Brain microvascular endothelial cell (primary cell): ENCODE results near the gene SP7.

Experiments
- DNase-seq: peaks from one replicate; pipeline ENCODE4 v3.0.0-alpha.2; 2020
- H3K27ac ChIP-seq: fragments of 250-450 bp; sonication (Bioruptor Pico); 2 replicates; pipeline ENCODE4 v1.5.1; 2020; ENCODE audit warnings: mild to moderate bottlenecking, moderate library complexity
- H3K27me3 ChIP-seq: fragments of 250-450 bp; sonication (Bioruptor Pico); replicated peaks from 2 replicates; pipeline ENCODE4 v1.5.1; 2020; ENCODE audit warnings: mild to moderate bottlenecking
- H3K36me3 ChIP-seq: fragments of 250-450 bp; sonication (Bioruptor Pico); replicated peaks from 2 replicates; pipeline ENCODE4 v1.5.1; 2020; ENCODE audit warnings: mild to moderate bottlenecking
- H3K4me3 ChIP-seq: 2 replicates; pipeline ENCODE4 v1.5.1; 2011; ENCODE audit warnings: low read depth, mild to moderate bottlenecking, control low read depth, low read length, moderate library complexity
- in situ Hi-C: cut with HindIII; loops from 2 replicates; pipeline ENCODE4 v1.10.0; 2017; ENCODE audit warnings: low sequenced_read_pairs, low pct_ligation_motif_present
- TF ChIP-seq, protein P1 (sequence below): IDR thresholded peaks from 2 replicates; pipeline ENCODE4 v1.5.1; 2011; ENCODE audit warnings: low read depth, mild to moderate bottlenecking, moderate library complexity, low read length, control low read depth, inconsistent platforms; ENCODE audit errors: missing control alignments

The SP7 gene

GRCh38 chr12:53327435-53328042 is 8.6 kb downstream of the SP7 start:
- Histone ChIP-seq H3K27me3 (peaks cover 2% of the 10 kb centered on the region), H3K27ac (no peak overlapping the region), H3K36me3 (no peaks in the 10 kb centered on the region), H3K4me3 (no peak overlapping the region)
- in situ Hi-C loops, result no loop called here
- TF ChIP-seq, protein P1, sequence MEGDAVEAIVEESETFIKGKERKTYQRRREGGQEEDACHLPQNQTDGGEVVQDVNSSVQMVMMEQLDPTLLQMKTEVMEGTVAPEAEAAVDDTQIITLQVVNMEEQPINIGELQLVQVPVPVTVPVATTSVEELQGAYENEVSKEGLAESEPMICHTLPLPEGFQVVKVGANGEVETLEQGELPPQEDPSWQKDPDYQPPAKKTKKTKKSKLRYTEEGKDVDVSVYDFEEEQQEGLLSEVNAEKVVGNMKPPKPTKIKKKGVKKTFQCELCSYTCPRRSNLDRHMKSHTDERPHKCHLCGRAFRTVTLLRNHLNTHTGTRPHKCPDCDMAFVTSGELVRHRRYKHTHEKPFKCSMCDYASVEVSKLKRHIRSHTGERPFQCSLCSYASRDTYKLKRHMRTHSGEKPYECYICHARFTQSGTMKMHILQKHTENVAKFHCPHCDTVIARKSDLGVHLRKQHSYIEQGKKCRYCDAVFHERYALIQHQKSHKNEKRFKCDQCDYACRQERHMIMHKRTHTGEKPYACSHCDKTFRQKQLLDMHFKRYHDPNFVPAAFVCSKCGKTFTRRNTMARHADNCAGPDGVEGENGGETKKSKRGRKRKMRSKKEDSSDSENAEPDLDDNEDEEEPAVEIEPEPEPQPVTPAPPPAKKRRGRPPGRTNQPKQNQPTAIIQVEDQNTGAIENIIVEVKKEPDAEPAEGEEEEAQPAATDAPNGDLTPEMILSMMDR, result peak; percentile 56
- no peak for DNase-seq

DNA sequence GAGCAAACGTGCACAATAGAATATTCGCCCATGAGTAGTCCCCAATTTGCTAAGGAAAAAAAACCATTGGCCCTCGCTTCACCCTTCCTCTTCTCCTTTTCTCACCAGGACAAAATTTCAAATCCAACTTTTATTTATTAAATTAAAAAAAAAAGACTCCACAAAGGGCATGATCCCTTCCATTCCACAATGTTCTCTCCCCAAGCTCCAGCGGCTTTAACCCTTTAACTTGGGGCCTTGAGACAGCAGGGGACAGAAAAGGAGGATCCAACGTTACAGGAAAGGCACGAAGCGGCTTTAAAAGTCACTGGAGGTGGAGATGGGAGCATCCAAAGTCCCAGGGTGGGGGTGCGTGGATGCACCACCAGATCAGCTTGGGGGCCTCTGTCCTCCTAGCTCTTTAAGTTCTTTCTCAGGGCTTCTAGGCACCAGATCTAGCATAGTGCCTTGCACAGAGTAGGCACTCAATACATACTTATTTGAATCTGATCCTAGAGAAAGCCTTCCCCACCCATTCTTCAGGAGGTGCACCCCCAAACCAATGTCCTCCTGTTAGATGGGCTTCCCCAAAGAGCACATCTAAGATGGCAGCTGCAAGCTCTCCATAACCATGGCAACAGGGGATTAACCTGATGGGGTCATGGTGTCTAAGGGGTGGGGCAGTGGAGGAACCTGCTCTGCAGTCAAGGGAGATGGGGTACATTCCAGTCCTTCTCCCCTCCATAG is 9.5 kb downstream of the SP7 start:
- H3K27me3 ChIP-seq, result no peaks in the 10 kb centered on the region
- TF ChIP-seq, protein P1, result no peak
- no peak overlapping the region for H3K27ac ChIP-seq
- DNase-seq, result no peak
- no peaks in the 10 kb centered on the region for H3K36me3 ChIP-seq
- in situ Hi-C loops, result no loop called here
- H3K4me3 ChIP-seq, result no peak overlapping the region

DNA sequence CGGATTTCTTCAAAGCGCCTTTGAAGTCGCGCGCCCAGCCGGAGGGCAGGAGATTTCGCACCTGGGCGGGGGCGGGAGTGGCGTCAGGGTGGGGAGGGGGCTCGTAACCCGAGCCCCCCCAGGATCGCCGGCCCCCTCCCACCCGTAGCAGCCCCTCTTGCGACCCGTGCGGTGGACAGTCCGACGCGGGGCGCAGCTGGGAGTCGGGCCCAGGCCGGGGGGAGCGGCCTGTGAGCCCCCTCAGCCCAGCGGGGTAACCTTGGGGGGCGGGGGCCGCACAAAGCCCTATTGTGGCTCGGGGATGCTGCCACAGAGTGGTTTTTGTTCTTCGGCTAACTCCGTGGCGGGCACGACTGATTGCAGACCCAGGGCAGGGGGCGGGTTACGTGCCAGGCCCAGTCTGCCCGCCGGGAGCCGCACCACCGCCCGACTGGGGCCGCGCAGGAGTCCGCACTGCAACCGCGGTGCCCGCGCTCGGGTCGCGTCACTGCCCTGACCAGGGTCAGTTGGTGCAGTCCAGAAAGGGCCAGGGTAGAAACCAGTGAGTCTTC is 10.6 kb downstream of the SP7 start:
- H3K36me3 ChIP-seq, result no peaks in the 10 kb centered on the region
- H3K27ac ChIP-seq, result no peak overlapping the region
- TF ChIP-seq, protein P1, result no peak
- DNase-seq, result no peak
- no peaks in the 10 kb centered on the region for H3K27me3 ChIP-seq
- in situ Hi-C loops, result no loop called here
- peak overlapping the region; percentile 59 for H3K4me3 ChIP-seq

GRCh38 chr12:53324779-53325510 is 11.2 kb downstream of the SP7 start:
- DNase-seq, result peak; percentile 68
- peak overlapping the region; percentile 38 for H3K27ac ChIP-seq
- peak overlapping the region; percentile 59 for H3K4me3 ChIP-seq
- H3K36me3 ChIP-seq, result no peaks in the 10 kb centered on the region
- TF ChIP-seq, protein P1, result peak; percentile 81
- in situ Hi-C loops, result no loop called here
- H3K27me3 ChIP-seq, result no peaks in the 10 kb centered on the region

DNA sequence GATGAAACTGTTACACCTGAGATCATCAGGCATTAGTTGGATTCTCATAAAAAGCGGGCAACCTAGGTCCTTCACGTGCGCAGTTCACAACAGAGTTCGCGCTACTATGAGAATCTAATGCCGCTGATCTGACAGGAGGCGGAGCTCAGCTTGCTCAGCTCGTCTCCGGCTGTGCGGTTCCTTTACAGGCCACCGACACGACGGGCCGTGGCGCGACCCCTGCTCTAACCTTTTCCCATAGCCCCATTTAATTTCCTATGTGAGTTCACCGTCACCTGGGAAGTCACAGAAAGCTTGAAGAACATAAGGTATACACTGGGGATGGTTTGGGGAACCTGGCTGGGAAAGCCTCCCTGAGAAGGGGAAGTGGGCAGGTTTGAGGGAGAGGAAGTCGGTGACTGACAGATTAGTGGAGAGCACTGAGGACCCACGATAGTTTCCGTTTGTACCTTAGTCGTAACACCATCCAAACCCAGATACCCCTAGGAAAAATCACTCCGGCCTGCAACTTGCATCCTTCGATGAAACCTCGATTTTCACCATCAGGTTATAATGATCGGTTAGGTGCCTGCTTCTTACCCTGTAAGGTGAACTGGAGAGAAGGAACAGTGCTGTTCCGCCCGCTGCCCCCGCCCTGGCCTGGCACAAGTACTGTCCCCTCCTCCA is 11.9 kb downstream of the SP7 start:
- TF ChIP-seq, protein P1, result no peak
- Histone ChIP-seq H3K27ac (no peak overlapping the region), H3K36me3 (no peaks in the 10 kb centered on the region), H3K27me3 (no peaks in the 10 kb centered on the region), H3K4me3 (peak overlapping the region; percentile 59)
- DNase-seq, result no peak
- in situ Hi-C loops, result no loop called here
